Endothelial cell of umbilical vein (primary cell): ENCODE measurements around the gene ACTL7A. TPM values are rescaled to one million over a fixed set of nuclear protein-coding genes. Genes with fewer than 3 reads are reported as not detected.

Source experiments
- BruUV-seq: library from RNA; stranded (reverse); fragments of 400-500 nt; replicated peaks from 2 replicates; lab custom pipeline; 2021; lab: Mats Ljungman, UMichigan
- CTCF ChIA-PET: fragments of 300-600, 350-600 bp; sonication (Branson Sonifier 250); formaldehyde crosslinking; loops from one replicate; lab custom pipeline; 2021; ENCODE audit warnings: antibody characterized with exemption, inconsistent platforms; lab: Charles Lee
- POLR2A ChIA-PET: fragments of 300-600, 350-600 bp; sonication (Branson Sonifier 250); formaldehyde crosslinking; loops from one replicate; lab custom pipeline; 2021; ENCODE audit warnings: antibody characterized with exemption, inconsistent platforms; lab: Charles Lee
- DNase-seq: peaks from one replicate; pipeline ENCODE4 v3.0.0-alpha.2; 2011; ENCODE audit warnings: low read depth, low spot score
- FAIRE-seq: peaks from 2 replicates; lab custom pipeline; 2011; peaks lifted over from hg19 to GRCh38; lab: Jason Lieb, UNC
- H2AFZ ChIP-seq: 2 replicates; pipeline ENCODE4 v1.6.0; 2012; ENCODE audit warnings: low read depth, low read length, control low read depth, inconsistent platforms
- H3K27ac ChIP-seq: 2 replicates; pipeline ENCODE4 v1.5.1; 2011; ENCODE audit warnings: low read depth, mild to moderate bottlenecking, control low read depth, low read length, moderate library complexity; ENCODE audit not compliant: insufficient read depth
- H3K27me3 ChIP-seq, 2 experiments: 2 replicates each; pipeline versions ENCODE4 v1.6.0 to v1.6.1; 2011; ENCODE audit warnings: low read length in 2 of 2, mixed read lengths in 1 of 2; ENCODE audit not compliant: control insufficient read depth in 2 of 2, insufficient read depth in 2 of 2
- H3K36me3 ChIP-seq, 2 experiments: 2 replicates in 1 of 2; 3 replicates in 1 of 2; pipeline ENCODE4 v1.5.1; 2011; ENCODE audit warnings: low read length in 2 of 2, mild to moderate bottlenecking in 1 of 2, moderate library complexity in 1 of 2; ENCODE audit not compliant: control insufficient read depth in 2 of 2, insufficient read depth in 2 of 2; ENCODE audit errors: extremely low read depth in 1 of 2
- H3K4me1 ChIP-seq: 3 replicates; pipeline ENCODE4 v1.5.1; 2011; ENCODE audit warnings: mild to moderate bottlenecking, low read length; ENCODE audit not compliant: control insufficient read depth, insufficient read depth; ENCODE audit errors: extremely low read depth
- H3K4me2 ChIP-seq: 2 replicates; pipeline ENCODE4 v1.6.1; 2011; ENCODE audit warnings: low read length, control low read depth, mixed read lengths; ENCODE audit not compliant: insufficient read depth
- H3K4me3 ChIP-seq, 3 experiments: fragments of 200-600 bp in 1 of 3; sonication (generic), shearing (Covaris generic) in 1 of 3; replicated peaks in 1 of 3; 2 replicates each; pipeline ENCODE4 v1.5.1; 2011 to 2016; ENCODE audit warnings: control low read depth in 3 of 3, low read length in 3 of 3, mild to moderate bottlenecking in 2 of 3, inconsistent platforms in 1 of 3, low read depth in 1 of 3, moderate library complexity in 1 of 3; ENCODE audit not compliant: insufficient read depth in 1 of 3
- H3K79me2 ChIP-seq: 2 replicates; pipeline ENCODE4 v1.6.0; 2012; ENCODE audit warnings: low read length, inconsistent platforms; ENCODE audit not compliant: control insufficient read depth, insufficient read depth
- H3K9ac ChIP-seq: replicated peaks from 2 replicates; pipeline ENCODE3; 2011; ENCODE audit warnings: low read length, control low read depth; ENCODE audit not compliant: insufficient read depth; ENCODE audit errors: extremely low read depth
- H3K9me1 ChIP-seq: replicated peaks from 3 replicates; pipeline ENCODE4 v1.6.0; 2011; ENCODE audit warnings: mild to moderate bottlenecking, low read length; ENCODE audit not compliant: control insufficient read depth, insufficient read depth; ENCODE audit errors: extremely low read depth
- H3K9me3 ChIP-seq: replicated peaks from 2 replicates; pipeline ENCODE4 v1.5.1; 2012; ENCODE audit warnings: low read length, inconsistent platforms; ENCODE audit not compliant: control insufficient read depth, insufficient read depth
- H4K20me1 ChIP-seq: replicated peaks from 2 replicates; pipeline ENCODE3; 2011; ENCODE audit warnings: mild to moderate bottlenecking, low read length; ENCODE audit not compliant: control insufficient read depth, insufficient read depth; ENCODE audit errors: extremely low read depth
- CTCF ChIP-seq, 2 donors: IDR thresholded peaks; 1 replicate in 1 of 2; 2 replicates in 1 of 2; pipeline ENCODE4 v1.5.1; 2011; ENCODE audit warnings: low read length in 2 of 2, mild to moderate bottlenecking in 2 of 2, moderate library complexity in 2 of 2, control low read depth in 1 of 2, inconsistent platforms in 1 of 2, low read depth in 1 of 2; ENCODE audit not compliant: insufficient read depth in 1 of 2; ENCODE audit errors: extremely low read depth in 1 of 2
- EZH2 ChIP-seq: IDR thresholded peaks from 2 replicates; pipeline ENCODE4 v1.6.1; 2012; ENCODE audit warnings: borderline replicate concordance, low read depth, mild to moderate bottlenecking, moderate library complexity, low read length, inconsistent platforms; ENCODE audit not compliant: severe bottlenecking
- GATA2 ChIP-seq: IDR thresholded peaks from 2 replicates; pipeline ENCODE4 v1.7.0; 2011; ENCODE audit warnings: low read depth, mild to moderate bottlenecking, moderate library complexity, mixed read lengths, low read length; ENCODE audit not compliant: insufficient read length, insufficient read depth
- JUN ChIP-seq: IDR thresholded peaks from 2 replicates; pipeline ENCODE4 v1.6.1; 2011; ENCODE audit warnings: borderline replicate concordance, low read depth; ENCODE audit not compliant: insufficient read length, insufficient read depth
- MYC ChIP-seq: IDR thresholded peaks from one replicate; pipeline ENCODE4 v1.6.1; 2011; ENCODE audit warnings: mild to moderate bottlenecking, low read depth, low read length
- POLR2AphosphoS5 ChIP-seq: IDR thresholded peaks from 2 replicates; pipeline ENCODE4 v1.6.1; 2012; ENCODE audit warnings: low read depth, mild to moderate bottlenecking, control low read depth, low read length, moderate library complexity; ENCODE audit not compliant: insufficient read depth
- dilution Hi-C: fragments of 300-500 bp; cut with MboI; formaldehyde crosslinking; loops from one replicate; pipeline ENCODE4 v1.15.0; 2019; ENCODE audit warnings: low sequenced_read_pairs; ENCODE audit not compliant: extremely low pct_ligation_motif_present
- intact Hi-C: fragments of 100-400 bp; cut with micrococcal nuclease; formaldehyde crosslinking; loops from one replicate; pipeline ENCODE4 v1.10.0; 2022
- polyA plus RNA-seq, 4 experiments: library from polyadenylated mRNA; depleted of rRNA in 3 of 4; stranded (reverse) in 3 of 4; unstranded in 1 of 4; fragments of >200 nt; gene quantifications; 2 replicates each; pipeline versions ENCODE4 v1.2.1 to v1.2.3, GENCODE V29; 2011 to 2012; ENCODE audit warnings: missing spikeins in 1 of 4
- total RNA-seq: library from RNA; stranded (reverse); gene quantifications from 2 replicates; pipeline ENCODE4 v1.2.3, GENCODE V29; 2021
- TF ChIP-seq, protein P1 (sequence below): IDR thresholded peaks from 2 replicates; pipeline ENCODE4 v1.6.1; 2011; ENCODE audit not compliant: insufficient read depth, insufficient read length

The ACTL7A gene
- total and polyA plus RNA-seq, 2 donors (not counting 3 experiments of a cell fraction or from before 2014, with no cell fraction given), result not detected

GRCh38 chr9:108831496-108832178 is 30.4 kb upstream of the ACTL7A start:
- Histone ChIP-seq H3K4me2 (no peak overlapping the region), H3K4me1 (no peaks in the 10 kb centered on the region), H3K4me3 (no peak overlapping the region), H3K27me3 (peaks cover 2% of the 10 kb centered on the region in 2 experiments), H4K20me1 (no peaks in the 10 kb centered on the region), H3K79me2 (no peaks in the 10 kb centered on the region), H2AFZ (no peak overlapping the region), H3K9ac (no peak overlapping the region), H3K9me3 (no peaks in the 10 kb centered on the region), H3K36me3 (no peaks in the 10 kb centered on the region), H3K27ac (no peak overlapping the region), H3K9me1 (no peaks in the 10 kb centered on the region)
- CTCF ChIA-PET, result no interaction called here
- no peak for FAIRE-seq
- TF ChIP-seq, protein P1, sequence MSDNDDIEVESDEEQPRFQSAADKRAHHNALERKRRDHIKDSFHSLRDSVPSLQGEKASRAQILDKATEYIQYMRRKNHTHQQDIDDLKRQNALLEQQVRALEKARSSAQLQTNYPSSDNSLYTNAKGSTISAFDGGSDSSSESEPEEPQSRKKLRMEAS, result no peak
- TF ChIP-seq GATA2, result no peak
- no peak for TF ChIP-seq POLR2AphosphoS5
- no peak for TF ChIP-seq CTCF (IDR thresholded peaks at IDR 0.05; ENCODE audit: extremely low read depth in 1 of 2, insufficient read depth in 1 of 2, low read depth in 1 of 2, low read length in 2 of 2)
- no peak for TF ChIP-seq JUN
- TF ChIP-seq MYC, result no peak
- no peak for TF ChIP-seq EZH2
- intact Hi-C loops (no loop called here), dilution Hi-C loops (no loop called here)
- no TSS peak for BruUV-seq
- no peak for DNase-seq
- POLR2A ChIA-PET, result no interaction called here
